CD14-positive monocyte (primary cell): Measurements from ENCODE around the gene RELL1. TPM values are rescaled to one million over a fixed set of nuclear protein-coding genes. Genes with fewer than 3 reads are reported as not detected.

Experiments used
- DNase-seq, 3 donors: peaks; one replicate each; pipeline ENCODE4 v3.0.0-alpha.2; 2011 to 2022
- H2AFZ ChIP-seq: 2 replicates; pipeline ENCODE4 v1.6.0; 2012; ENCODE audit warnings: mild to moderate bottlenecking, low read depth, low read length, inconsistent platforms; ENCODE audit not compliant: insufficient read depth, poor library complexity, severe bottlenecking
- H3K27ac ChIP-seq, 2 donors: 1 replicate in 1 of 2; 2 replicates in 1 of 2; pipeline ENCODE4 v1.5.1; 2012 to 2013; ENCODE audit warnings: low read length in 2 of 2, control low read depth in 1 of 2, inconsistent platforms in 1 of 2, low read depth in 1 of 2, mild to moderate bottlenecking in 1 of 2
- H3K27me3 ChIP-seq, 2 donors: one replicate each; pipeline versions ENCODE4 v1.6.0 to v1.6.1; 2011 to 2013; ENCODE audit warnings: low read length in 2 of 2; ENCODE audit not compliant: control insufficient read depth in 2 of 2, insufficient read depth in 2 of 2
- H3K36me3 ChIP-seq, 2 donors: replicated peaks in 1 of 2; 1 replicate in 1 of 2; 2 replicates in 1 of 2; pipeline versions ENCODE4 v1.5.1 to v1.6.1; 2012 to 2013; ENCODE audit warnings: low read length in 2 of 2, control low read depth in 1 of 2, inconsistent platforms in 1 of 2, mild to moderate bottlenecking in 1 of 2; ENCODE audit not compliant: insufficient read depth in 2 of 2, control insufficient read depth in 1 of 2
- H3K4me1 ChIP-seq, 2 donors: 1 replicate in 1 of 2; 2 replicates in 1 of 2; pipeline versions ENCODE4 v1.5.1 to v1.6.1; 2012 to 2013; ENCODE audit warnings: low read length in 2 of 2, control low read depth in 1 of 2, inconsistent platforms in 1 of 2, mild to moderate bottlenecking in 1 of 2, moderate library complexity in 1 of 2; ENCODE audit not compliant: insufficient read depth in 2 of 2, control insufficient read depth in 1 of 2
- H3K4me2 ChIP-seq: replicated peaks from 2 replicates; pipeline ENCODE3; 2012; ENCODE audit warnings: low read length, moderate library complexity, mild to moderate bottlenecking; ENCODE audit not compliant: poor library complexity, severe bottlenecking; ENCODE audit errors: extremely low read depth
- H3K4me3 ChIP-seq, 3 experiments: fragments of 200-600 bp in 1 of 3; sonication (generic) in 1 of 3; replicated peaks in 1 of 3; 1 replicate in 2 of 3; 2 replicates in 1 of 3; pipeline ENCODE4 v1.5.1; 2011 to 2013; ENCODE audit warnings: low read length in 3 of 3, mild to moderate bottlenecking in 3 of 3, control low read depth in 2 of 3, low read depth in 2 of 3, inconsistent platforms in 1 of 3, moderate library complexity in 1 of 3
- H3K79me2 ChIP-seq: 2 replicates; pipeline ENCODE4 v1.6.0; 2012; ENCODE audit warnings: mild to moderate bottlenecking, control low read depth, inconsistent platforms, low read length, moderate library complexity; ENCODE audit not compliant: insufficient read depth
- H3K9ac ChIP-seq: 2 replicates; pipeline ENCODE4 v1.6.0; 2017; ENCODE audit warnings: low read length, mild to moderate bottlenecking; ENCODE audit not compliant: insufficient read depth, poor library complexity, severe bottlenecking
- H3K9me3 ChIP-seq, 2 donors: replicated peaks in 1 of 2; 1 replicate in 1 of 2; 2 replicates in 1 of 2; pipeline versions ENCODE4 v1.5.1 to v1.6.1; 2012 to 2013; ENCODE audit warnings: low read length in 2 of 2, control low read depth in 1 of 2; ENCODE audit not compliant: control insufficient read depth in 1 of 2, insufficient read depth in 1 of 2
- H4K20me1 ChIP-seq: 2 replicates; pipeline ENCODE4 v1.6.0; 2012; ENCODE audit warnings: mild to moderate bottlenecking, low read length, control low read depth, moderate library complexity; ENCODE audit not compliant: insufficient read depth
- H3K27ac Mint-ChIP-seq, 7 donors: one replicate each; pipeline ENCODE4 v1.8.0; 2020; ENCODE audit warnings: mild to moderate bottlenecking in 7 of 7, mixed read lengths in 7 of 7, moderate library complexity in 6 of 7, inconsistent platforms in 2 of 7
- H3K27me3 Mint-ChIP-seq, 3 donors: one replicate each; pipeline ENCODE4 v1.8.0; 2021 to 2022; ENCODE audit warnings: low read depth in 3 of 3, mild to moderate bottlenecking in 3 of 3, mixed read lengths in 3 of 3, moderate library complexity in 3 of 3, inconsistent platforms in 1 of 3
- H3K36me3 Mint-ChIP-seq, 2 donors: one replicate each; pipeline ENCODE4 v1.8.0; 2020; ENCODE audit warnings: mixed read lengths in 2 of 2, inconsistent platforms in 1 of 2, mild to moderate bottlenecking in 1 of 2
- H3K4me1 Mint-ChIP-seq: one replicate; pipeline ENCODE4 v1.8.0; 2020; ENCODE audit warnings: mild to moderate bottlenecking, mixed read lengths
- H3K4me3 Mint-ChIP-seq, 2 donors: one replicate each; pipeline ENCODE4 v1.8.0; 2020; ENCODE audit warnings: mild to moderate bottlenecking in 2 of 2, mixed read lengths in 2 of 2, moderate library complexity in 1 of 2
- H3K9me3 Mint-ChIP-seq, 7 donors: one replicate each; pipeline ENCODE4 v1.8.0; 2020 to 2022; ENCODE audit warnings: mixed read lengths in 7 of 7, mild to moderate bottlenecking in 6 of 7, moderate library complexity in 6 of 7, inconsistent platforms in 2 of 7
- WGBS: methylation state at CpG from one replicate; pipeline ENCODE4 v1.1.5; 2013; ENCODE audit warnings: missing lambda C conversion rate; ENCODE audit not compliant: insufficient coverage; 5-methylcytosine and 5-hydroxymethylcytosine counted together
- intact Hi-C, 2 donors: fragments of 100-400 bp; cut with micrococcal nuclease; formaldehyde crosslinking; loops; one replicate each; pipeline versions ENCODE4 v1.15.0 to v1.15.1; 2023
- polyA plus RNA-seq, 3 donors: library from polyadenylated mRNA; depleted of rRNA in 1 of 3; unstranded in 2 of 3; stranded (reverse) in 1 of 3; fragments of 300-500 nt in 2 of 3; fragments of >200 nt in 1 of 3; fragmentation: Illumina TruSeq in 2 of 3; gene quantifications; 1 replicate in 2 of 3; 2 replicates in 1 of 3; pipeline ENCODE4 v1.2.3, GENCODE V29; 2012 to 2021
- TF ChIP-seq, protein P1 (sequence below): fragments of 200-600 bp; IDR thresholded peaks from one replicate; pipeline ENCODE4 v1.8.0; 2022; ENCODE audit warnings: antibody characterized with exemption, mild to moderate bottlenecking

The RELL1 gene
- polyA plus RNA-seq, 3 donors = 13.3 to 30.2 (median 16.2) TPM

DNA sequence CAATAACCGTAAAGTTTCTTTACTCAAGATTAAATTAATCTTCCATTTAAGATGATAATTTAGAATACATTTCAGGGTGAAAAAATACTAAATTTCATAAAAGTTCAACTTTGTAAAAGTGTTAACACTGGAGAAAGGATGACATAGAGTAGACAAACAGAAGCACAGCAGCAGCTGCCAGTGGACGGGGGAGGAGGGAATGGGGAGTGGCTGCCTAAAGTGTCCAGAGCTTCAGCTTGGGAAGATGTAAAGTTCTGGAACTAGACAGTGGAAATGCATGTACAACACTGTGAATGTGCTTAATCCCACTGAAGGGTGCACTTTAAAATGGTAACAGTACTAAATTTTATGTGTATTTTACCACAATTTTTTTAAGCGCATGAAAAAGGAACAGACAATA is 39.9 kb downstream of the RELL1 start:
- DNase-seq = no peak
- Mint-ChIP-seq H3K9me3 (no peaks in the 10 kb centered on the region), H3K27ac (peak overlapping the region in 1 of 7 donors; percentile 19), H3K4me3 (no peak overlapping the region), H3K27me3 (no peaks in the 10 kb centered on the region), H3K4me1 (peaks cover 34% of the 10 kb centered on the region), H3K36me3 (peaks cover 55 to 74% of the 10 kb centered on the region in 2 donors)
- no peak overlapping the region for H3K27ac ChIP-seq
- H3K9me3 ChIP-seq = no peaks in the 10 kb centered on the region
- H2AFZ ChIP-seq = no peak overlapping the region
- H3K79me2 ChIP-seq = peaks cover 27% of the 10 kb centered on the region
- no peak overlapping the region for H3K9ac ChIP-seq
- WGBS = 100% methylated on average over 1 of the region's 3 CpGs
- TF ChIP-seq, protein P1, sequence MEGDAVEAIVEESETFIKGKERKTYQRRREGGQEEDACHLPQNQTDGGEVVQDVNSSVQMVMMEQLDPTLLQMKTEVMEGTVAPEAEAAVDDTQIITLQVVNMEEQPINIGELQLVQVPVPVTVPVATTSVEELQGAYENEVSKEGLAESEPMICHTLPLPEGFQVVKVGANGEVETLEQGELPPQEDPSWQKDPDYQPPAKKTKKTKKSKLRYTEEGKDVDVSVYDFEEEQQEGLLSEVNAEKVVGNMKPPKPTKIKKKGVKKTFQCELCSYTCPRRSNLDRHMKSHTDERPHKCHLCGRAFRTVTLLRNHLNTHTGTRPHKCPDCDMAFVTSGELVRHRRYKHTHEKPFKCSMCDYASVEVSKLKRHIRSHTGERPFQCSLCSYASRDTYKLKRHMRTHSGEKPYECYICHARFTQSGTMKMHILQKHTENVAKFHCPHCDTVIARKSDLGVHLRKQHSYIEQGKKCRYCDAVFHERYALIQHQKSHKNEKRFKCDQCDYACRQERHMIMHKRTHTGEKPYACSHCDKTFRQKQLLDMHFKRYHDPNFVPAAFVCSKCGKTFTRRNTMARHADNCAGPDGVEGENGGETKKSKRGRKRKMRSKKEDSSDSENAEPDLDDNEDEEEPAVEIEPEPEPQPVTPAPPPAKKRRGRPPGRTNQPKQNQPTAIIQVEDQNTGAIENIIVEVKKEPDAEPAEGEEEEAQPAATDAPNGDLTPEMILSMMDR = no peak
- intact Hi-C loops = no loop called here
- no peak overlapping the region for H3K4me3 ChIP-seq
- peaks cover 39 to 69% of the 10 kb centered on the region in 2 donors for H3K36me3 ChIP-seq
- peaks cover 17 to 27% of the 10 kb centered on the region in 2 donors for H3K4me1 ChIP-seq
- H4K20me1 ChIP-seq = peaks cover 59% of the 10 kb centered on the region
- H3K4me2 ChIP-seq = no peak overlapping the region
- no peaks in the 10 kb centered on the region for H3K27me3 ChIP-seq

DNA sequence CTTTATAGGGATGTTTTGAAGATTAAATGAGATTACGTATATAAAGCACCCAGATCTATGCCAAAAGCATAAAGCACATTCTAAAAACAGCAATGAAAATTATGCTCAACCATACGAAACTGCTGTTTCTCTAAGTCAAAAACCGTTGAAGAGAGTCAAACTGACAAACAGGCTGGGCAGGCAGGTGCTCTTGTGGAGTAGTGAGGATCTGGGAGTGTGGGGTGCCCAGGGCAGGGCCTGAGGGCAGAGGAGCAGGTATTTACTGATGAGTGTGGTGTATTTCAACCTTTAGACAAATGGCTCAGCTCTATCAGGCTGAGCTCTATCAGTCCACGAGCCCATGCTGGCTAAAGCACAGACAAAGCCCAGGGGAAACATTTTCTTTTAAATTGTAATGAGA is 40.4 kb downstream of the RELL1 start:
- peaks cover 55 to 75% of the 10 kb centered on the region in 2 donors for H3K36me3 Mint-ChIP-seq
- Histone ChIP-seq H3K9me3 (no peaks in the 10 kb centered on the region), H3K36me3 (peaks cover 39 to 72% of the 10 kb centered on the region in 2 donors), H3K4me3 (no peak overlapping the region), H3K4me2 (no peak overlapping the region), H3K79me2 (peaks cover 23% of the 10 kb centered on the region), H3K27ac (no peak overlapping the region), H2AFZ (no peak overlapping the region), H3K27me3 (no peaks in the 10 kb centered on the region), H3K9ac (no peak overlapping the region), H3K4me1 (peaks cover 17 to 27% of the 10 kb centered on the region in 2 donors), H4K20me1 (peaks cover 59% of the 10 kb centered on the region)
- H3K27me3 Mint-ChIP-seq = no peaks in the 10 kb centered on the region
- no CpG with 5 or more reads among the region's 4 CpGs for WGBS
- TF ChIP-seq, protein P1 = no peak
- intact Hi-C loops = no loop called here
- DNase-seq = no peak
- no peak overlapping the region for H3K4me3 Mint-ChIP-seq
- H3K27ac Mint-ChIP-seq = peak overlapping the region in 3 of 7 donors; percentile 2 to 51 (median 19)
- H3K4me1 Mint-ChIP-seq = peaks cover 29% of the 10 kb centered on the region
- H3K9me3 Mint-ChIP-seq = no peaks in the 10 kb centered on the region
